GM18499 (cell line): ENCODE results near the gene PUM1.

Experiments used
- ATAC-seq: cut with Tn5 transposase; IDR thresholded peaks from one replicate; pipeline ENCODE4 v1.9.1; 2021; ENCODE audit warnings: moderate number of reproducible peaks; ENCODE audit not compliant: insufficient read depth, unreplicated experiment

PUM1 gene

GRCh38 chr1:30911059-30911954 lies 154.2 kb downstream of the PUM1 start:
- no peak for ATAC-seq

GRCh38 chr1:30909365-30910068 lies 156.0 kb downstream of the PUM1 start:
- no peak for ATAC-seq

- ATAC-seq, result no peak
Measured at GRCh38 chr1:30908696-30909364, 156.7 kb downstream of the PUM1 start, which contains the start of gene SDC3. Gene SDC3 (minus strand): TSS chr1:30908758. CDS start chr1:30908586, 172 bp downstream.

DNA sequence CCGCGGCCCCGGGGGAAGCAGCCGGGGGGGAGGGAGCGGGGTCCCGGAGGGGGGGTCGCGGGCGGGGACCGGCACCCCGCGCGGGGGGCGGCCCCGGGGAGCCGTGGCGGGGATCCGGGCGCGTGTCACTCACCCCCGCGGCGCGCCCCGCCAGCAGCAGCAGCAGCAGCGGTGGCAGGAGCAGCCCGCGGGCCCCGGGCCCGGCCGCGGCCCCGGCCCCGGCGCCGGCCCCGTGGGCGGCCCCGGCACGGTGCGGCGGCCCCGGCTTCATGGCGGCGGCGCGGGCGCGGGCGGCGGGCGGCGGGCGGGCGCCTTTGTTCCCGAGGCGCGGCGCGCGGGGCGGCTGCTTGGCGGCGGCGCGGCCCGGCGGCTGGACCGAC lies 157.2 kb downstream of the PUM1 start:
- no peak for ATAC-seq

- no peak for ATAC-seq
Measured at GRCh38 chr1:30907481-30908315, 157.8 kb downstream of the PUM1 start.

DNA sequence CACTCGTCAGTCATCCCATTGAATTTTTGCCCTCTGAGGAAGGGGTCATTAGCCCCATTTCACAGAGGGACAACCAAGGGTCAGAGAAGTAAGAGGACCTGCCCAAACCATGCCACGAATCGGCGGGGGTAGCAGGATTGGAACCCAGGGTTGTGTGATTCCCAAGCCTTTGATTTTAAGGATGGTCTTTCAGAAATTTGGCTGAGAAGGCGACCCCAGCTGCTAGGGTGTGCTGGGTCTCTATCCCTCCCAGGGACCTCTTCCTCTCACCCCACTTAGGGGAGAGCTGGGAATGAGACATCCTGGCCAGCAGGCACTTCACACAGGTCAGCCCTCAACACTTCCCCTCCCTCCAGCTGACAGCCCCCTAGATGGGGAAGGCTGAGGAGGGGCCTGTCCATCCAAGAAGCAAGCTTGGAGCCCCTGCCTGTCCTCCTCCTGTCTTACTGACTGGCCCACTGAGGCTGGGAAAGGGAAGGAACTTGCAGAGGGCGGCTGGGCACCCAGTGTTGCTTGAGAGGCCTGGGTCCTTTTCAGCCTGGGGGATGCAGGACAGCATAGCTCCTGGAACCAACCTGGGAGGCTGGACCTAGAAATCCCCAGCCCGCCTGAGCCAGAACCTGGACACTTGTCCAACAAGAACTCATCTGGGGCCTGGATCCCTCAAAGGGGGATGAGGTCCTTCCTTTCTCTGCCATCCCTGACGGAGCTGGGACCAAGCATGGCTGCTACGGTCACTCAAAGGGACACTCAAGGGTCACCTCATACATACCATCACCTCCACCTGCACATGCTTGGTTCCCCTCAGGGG lies 158.7 kb downstream of the PUM1 start:
- ATAC-seq, result no peak

DNA sequence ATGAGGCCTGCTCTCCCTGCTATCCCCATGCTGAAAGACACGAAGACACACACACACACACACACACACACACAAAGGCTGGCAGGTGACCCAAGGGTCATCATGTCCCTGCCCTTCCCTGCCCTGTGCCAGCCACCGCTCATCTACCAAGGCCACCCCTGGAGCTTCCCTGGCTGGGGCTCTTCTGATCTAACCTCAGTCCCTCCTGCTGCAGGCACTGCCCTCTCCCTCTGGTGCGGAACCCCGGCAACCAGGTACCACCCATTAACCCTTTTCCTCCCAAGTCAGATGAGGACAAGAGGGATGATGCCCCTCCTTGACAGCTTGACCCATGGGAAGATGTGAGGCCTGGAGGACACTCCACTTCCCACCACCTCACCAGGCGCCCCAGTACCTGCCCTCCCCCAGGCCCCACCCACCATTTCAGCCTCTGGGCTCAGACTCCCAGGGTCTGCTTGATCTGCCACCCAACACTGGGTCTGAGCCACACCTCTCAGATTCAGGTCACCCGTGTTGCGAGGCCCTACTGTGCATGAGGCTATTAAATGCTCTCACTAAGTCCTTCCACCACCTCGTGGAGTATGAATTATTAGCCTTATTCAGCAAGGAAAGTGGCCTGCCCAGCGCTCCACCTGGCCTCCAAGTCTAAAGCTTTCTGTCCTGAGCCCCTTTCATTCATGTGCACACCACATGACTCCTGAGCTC lies 159.4 kb downstream of the PUM1 start:
- no peak for ATAC-seq

DNA sequence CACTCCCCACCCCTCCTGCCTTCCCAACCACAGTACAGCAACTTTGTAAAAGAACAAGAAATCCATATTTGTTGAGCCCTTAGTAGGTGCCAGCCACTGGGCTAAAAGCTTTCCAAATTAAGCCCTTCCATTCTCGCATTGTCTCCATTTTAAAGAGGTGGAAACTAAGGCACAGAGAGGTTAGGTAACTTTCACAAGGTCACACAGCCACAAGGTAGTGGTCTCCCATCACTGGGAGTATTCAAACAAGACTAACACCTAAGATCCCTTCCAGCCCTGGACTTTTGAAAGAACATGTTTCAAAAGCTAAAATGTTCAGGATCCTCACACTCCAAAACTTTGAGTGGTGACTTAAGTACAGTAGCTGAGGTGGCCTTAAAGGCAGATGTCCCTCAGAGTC lies 160.1 kb downstream of the PUM1 start:
- ATAC-seq, result no peak

DNA sequence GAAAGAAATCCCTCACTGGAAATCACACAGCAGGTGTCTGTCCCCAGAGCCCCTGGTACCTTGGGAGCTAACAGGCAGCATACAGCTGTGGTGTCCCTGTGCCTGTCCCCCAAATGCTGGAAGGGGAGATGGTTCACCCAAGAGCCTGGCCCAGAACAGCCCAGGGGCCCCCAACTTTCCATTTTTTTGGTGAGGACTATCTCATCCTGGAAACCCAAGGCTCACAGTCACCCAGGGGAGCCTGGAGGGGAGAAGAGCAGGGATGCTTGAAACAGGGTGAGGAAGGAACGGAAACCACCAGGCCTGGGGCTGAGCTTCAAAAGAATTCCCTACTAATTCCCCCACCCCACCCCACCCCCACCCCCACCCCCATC lies 160.6 kb downstream of the PUM1 start:
- ATAC-seq, result no peak

- no peak for ATAC-seq
Measured at GRCh38 chr1:30904191-30904961, 161.1 kb downstream of the PUM1 start.

GRCh38 chr1:30903343-30904034 lies 162.0 kb downstream of the PUM1 start:
- ATAC-seq, result no peak

- ATAC-seq, result no peak
Measured at GRCh38 chr1:30902593-30903290, 162.8 kb downstream of the PUM1 start.

- ATAC-seq, result no peak
Measured at GRCh38 chr1:30901798-30902581, 163.5 kb downstream of the PUM1 start.

DNA sequence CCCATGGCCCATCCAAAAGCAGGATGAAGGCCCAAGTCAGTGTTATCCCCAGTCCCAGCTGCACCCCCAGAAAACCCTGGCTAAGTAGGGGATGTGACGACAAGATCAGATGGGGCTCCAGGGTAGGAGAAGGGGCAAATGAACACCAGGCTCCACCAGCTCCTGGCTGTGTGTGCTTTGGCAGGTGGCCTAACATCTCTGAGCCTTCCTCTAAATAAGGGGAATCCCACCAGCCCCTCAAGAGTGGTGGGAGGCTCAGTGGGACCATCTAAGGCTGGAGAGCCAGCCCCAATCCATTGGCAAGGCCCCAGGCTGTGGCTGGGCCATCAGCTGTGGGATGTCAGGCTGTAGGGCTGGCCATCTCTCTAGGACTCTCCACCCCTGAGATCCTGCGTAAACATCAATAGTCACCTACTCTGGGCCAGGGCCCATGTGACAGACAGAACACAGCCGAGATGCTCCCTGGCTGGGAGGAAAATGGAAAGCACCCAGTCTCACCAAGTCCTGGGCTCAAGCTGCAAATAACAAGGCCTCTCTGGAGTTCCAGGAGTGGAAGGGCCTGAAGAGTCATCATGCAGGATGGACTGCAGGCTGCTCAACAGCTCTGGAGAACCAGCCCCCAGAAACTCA lies 164.5 kb downstream of the PUM1 start:
- ATAC-seq, result no peak

GRCh38 chr1:30900486-30900885 lies 165.0 kb downstream of the PUM1 start:
- ATAC-seq, result no peak
